Astrocyte of the cerebellum (primary cell): ENCODE results near the gene PSMD5.

Experiments
- DNase-seq: peaks from one replicate; pipeline ENCODE4 v3.0.0-alpha.2; 2011; ENCODE audit warnings: low read depth
- H3K4me3 ChIP-seq: 2 replicates; pipeline ENCODE4 v1.5.1; 2011; ENCODE audit warnings: mild to moderate bottlenecking, low read depth, low read length, moderate library complexity
- in situ Hi-C: cut with HindIII; loops from 2 replicates; pipeline ENCODE4 v1.10.0; 2017; ENCODE audit warnings: low sequenced_read_pairs
- TF ChIP-seq, protein P1 (sequence below): IDR thresholded peaks from 2 replicates; pipeline ENCODE4 v1.5.1; 2012; ENCODE audit warnings: low read length, low read depth, moderate library complexity, mild to moderate bottlenecking; ENCODE audit errors: missing control alignments

PSMD5 gene

DNA sequence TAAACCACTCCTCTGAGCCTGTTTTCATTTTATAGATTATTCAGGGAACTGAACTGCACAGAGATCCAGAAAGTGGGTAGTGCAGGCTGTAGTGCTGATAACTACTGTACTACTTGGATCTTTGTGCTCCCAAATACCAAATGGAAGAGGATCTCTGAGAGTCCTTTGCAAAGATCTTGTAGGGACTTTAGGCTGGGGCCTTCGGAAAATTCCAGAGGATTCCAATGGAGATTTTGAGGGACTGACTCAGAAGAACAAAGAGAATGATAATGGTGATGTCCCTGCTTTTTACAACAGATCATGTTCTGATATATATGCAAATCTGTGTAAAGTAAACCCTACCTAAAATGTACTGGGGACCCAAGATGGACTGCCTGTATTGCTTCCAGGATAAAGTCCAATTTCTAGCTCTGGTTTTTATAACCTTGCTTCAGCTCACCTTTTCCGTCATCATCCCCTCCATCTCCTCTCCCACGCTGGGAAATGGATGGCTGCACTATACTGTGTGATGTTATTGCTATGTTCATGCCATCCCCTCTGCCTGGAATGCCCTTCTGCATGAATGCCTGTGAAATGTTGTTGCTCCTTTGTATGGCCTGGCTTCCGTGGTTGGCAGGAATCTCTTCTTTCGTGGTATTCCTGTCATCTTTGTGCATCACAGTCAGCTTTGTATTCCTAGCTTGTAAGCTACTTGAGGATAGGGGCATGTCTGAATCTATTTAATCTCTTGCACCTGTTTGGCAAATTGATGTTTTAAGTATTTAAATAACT lies 9.7 kb upstream of the PSMD5 start:
- H3K4me3 ChIP-seq, result no peak overlapping the region
- TF ChIP-seq, protein P1, sequence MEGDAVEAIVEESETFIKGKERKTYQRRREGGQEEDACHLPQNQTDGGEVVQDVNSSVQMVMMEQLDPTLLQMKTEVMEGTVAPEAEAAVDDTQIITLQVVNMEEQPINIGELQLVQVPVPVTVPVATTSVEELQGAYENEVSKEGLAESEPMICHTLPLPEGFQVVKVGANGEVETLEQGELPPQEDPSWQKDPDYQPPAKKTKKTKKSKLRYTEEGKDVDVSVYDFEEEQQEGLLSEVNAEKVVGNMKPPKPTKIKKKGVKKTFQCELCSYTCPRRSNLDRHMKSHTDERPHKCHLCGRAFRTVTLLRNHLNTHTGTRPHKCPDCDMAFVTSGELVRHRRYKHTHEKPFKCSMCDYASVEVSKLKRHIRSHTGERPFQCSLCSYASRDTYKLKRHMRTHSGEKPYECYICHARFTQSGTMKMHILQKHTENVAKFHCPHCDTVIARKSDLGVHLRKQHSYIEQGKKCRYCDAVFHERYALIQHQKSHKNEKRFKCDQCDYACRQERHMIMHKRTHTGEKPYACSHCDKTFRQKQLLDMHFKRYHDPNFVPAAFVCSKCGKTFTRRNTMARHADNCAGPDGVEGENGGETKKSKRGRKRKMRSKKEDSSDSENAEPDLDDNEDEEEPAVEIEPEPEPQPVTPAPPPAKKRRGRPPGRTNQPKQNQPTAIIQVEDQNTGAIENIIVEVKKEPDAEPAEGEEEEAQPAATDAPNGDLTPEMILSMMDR, result no peak
- DNase-seq, result peak; percentile 26
- in situ Hi-C loops, result no loop called here

DNA sequence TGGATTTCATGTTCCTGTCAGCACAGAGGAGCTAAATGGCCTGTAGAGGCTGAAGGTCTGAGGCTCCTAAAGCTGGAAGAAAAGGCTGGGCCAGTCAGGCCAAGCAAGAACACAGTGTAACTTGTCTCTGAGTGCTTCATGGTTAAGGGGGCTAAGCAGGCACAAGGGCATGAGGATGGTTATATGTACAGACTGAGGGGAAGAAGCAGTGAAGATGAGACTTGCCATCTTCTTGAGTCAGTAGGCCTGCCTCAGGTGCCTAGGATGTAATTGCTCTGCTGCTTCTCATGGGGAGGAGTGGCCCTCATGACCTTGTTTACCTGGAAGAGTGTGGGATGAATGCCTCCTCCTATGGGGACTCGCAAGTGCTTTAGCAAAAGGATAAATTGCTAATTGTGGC lies 8.7 kb upstream of the PSMD5 start:
- H3K4me3 ChIP-seq, result no peak overlapping the region
- TF ChIP-seq, protein P1, result no peak
- in situ Hi-C loops, result no loop called here
- DNase-seq, result no peak

DNA sequence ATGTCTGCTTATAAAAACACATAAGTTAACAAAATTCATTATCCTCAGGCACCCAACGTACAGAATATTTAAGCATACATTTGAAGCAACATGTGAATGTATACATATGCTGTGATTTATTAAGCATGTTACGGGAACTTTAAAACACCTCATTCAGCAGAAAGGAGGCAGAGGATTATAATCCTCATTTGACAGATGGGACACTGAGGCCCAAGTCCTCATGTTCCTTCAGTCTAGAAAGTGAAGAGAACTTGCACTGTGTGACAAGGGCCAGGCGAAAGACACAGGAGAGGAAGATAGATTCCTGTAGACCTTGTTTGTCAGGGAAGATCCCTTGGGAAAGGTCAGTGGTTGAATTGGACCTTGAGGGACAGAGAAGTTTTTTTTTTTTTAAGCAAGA lies 7.6 kb upstream of the PSMD5 start:
- no peak for DNase-seq
- no peak overlapping the region for H3K4me3 ChIP-seq
- in situ Hi-C loops, result no loop called here
- TF ChIP-seq, protein P1, result no peak

DNA sequence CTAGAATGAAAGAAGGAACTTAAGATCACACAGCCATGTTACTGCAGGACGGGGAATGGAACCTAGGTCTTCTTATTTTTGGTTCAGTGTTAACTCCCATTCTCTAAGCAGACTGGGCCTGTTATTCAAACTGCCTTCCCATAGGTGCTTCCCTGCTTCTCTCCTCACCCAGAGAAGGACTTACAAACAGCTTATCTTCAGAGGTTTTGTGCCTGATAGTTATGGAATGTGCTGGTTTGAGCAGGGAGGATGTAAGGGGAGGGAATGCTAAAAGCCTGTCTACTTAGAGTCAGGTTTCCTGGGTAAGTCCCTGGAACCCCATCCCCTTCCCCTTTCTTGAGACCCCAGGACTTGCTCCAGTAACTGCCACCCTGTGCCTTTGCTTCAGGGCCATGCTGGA lies 4.2 kb upstream of the PSMD5 start:
- TF ChIP-seq, protein P1, result no peak
- no peak for DNase-seq
- H3K4me3 ChIP-seq, result no peak overlapping the region
- in situ Hi-C loops, result no loop called here

DNA sequence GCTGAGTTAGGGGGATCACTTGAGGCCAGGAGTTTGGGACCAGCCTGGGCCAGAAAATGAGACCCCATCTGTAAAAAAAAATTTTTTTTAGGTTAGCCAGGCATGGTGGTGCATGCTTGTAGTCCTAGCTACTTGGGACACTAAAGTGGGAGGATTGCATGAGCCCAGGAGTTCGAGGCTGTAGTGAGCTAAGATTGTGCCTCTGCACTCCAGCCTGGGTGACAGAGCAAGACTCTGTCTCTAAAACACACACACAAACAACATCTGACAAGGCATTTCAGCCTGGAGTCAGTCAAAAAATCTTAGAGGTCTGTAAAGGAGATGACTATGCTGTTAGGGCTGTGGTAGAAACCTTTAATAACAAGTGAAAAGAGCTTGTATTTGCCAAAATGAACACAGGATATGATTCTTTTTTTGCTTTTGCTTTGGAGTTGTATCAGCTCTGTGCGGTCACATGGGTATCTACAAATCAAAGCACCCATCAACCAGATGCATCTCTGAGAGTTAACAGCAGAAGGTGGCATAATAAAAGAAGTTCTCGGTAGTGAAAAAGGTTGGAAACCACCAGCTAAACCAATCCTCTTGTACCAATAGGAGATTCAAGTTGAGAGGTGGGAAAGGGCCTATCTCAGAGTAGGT lies 3.6 kb upstream of the PSMD5 start:
- no peak overlapping the region for H3K4me3 ChIP-seq
- DNase-seq, result no peak
- TF ChIP-seq, protein P1, result no peak
- in situ Hi-C loops, result no loop called here

DNA sequence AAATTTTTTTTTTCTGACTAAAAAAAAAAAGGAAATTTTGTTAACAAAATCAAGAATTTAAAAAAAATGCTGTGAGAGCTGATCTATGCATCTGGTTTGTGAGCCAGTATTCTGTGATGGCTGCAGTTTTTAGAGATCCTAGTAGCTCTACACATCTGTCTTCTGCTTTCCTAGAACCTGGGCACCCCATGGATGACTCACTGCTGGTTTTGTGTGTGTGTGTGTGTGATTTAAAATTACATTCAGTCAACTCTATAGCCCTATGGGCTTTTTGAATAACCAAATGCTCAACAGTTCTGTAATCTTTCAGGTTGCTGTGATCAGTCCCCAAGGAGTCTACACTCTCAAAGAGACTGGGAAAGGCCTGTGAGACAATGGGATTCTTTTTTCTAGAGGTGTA lies 2.5 kb upstream of the PSMD5 start:
- TF ChIP-seq, protein P1, result no peak
- in situ Hi-C loops, result no loop called here
- H3K4me3 ChIP-seq, result no peak overlapping the region
- DNase-seq, result no peak
